ENCODE results near the gene WNT1. TPM values are rescaled to one million over a fixed set of nuclear protein-coding genes. Genes with fewer than 3 reads are reported as not detected.

Gene WNT1
- total and polyA plus RNA-seq, 2 of the 4 experiments (the other 2 are of a cell fraction) = not detected

GRCh38 chr12:48969833-48970701, 8.1 kb upstream of the WNT1 start:
- in situ Hi-C loops (cut with MboI; ENCODE audit: low sequenced_read_pairs) (no loop called here), dilution Hi-C loops (cut with HindIII; ENCODE audit: low sequenced_read_pairs, unreplicated experiment) (no loop called here), intact Hi-C loops (cut with micrococcal nuclease) (no loop called here)
- H2BK20ac ChIP-seq (ENCODE audit: low read depth, low read length) = no peak overlapping the region
- BruUV-seq (replicated peaks) = no TSS peak
- peak overlapping the region; percentile 79 for H2AFZ ChIP-seq (replicated peaks; ENCODE audit: low read length, poor library complexity)
- H4K5ac ChIP-seq (ENCODE audit: low read depth, low read length) = no peak overlapping the region
- H3K14ac ChIP-seq (replicated peaks; ENCODE audit: low read depth, low read length) = no peak overlapping the region
- ChIA-PET POLR2A (ENCODE audit: unreplicated experiment) (no interaction called here), CTCF (interaction anchor here (2.7 kb wide), 1 partner anchor 18 kb away, joined by 7 read pairs; no protein-coding TSS in a partner anchor)
- no peaks in the 10 kb centered on the region for H3K9me3 ChIP-seq (ENCODE audit: control insufficient read depth, insufficient read depth, low read length)
- no peak overlapping the region for H2AK9ac ChIP-seq (replicated peaks; ENCODE audit: low read depth, low read length, poor library complexity)
- 13% methylated on average over 34 of the region's 77 CpGs; no CpG with 5 or more reads in 1 of the 2 experiments for WGBS, 2 experiments (ENCODE audit: extremely low coverage in 2 of 2, insufficient read length in 1 of 2)
- no peak overlapping the region for H2BK15ac ChIP-seq (ENCODE audit: low read depth, low read length)
- no peak overlapping the region for H3K9ac ChIP-seq (ENCODE audit: low read depth, low read length)
- no peak overlapping the region for H4K91ac ChIP-seq (ENCODE audit: insufficient read depth, low read depth, low read length)
- no peaks in the 10 kb centered on the region; the same call in 1 of the 2 replicates for H4K20me1 ChIP-seq (ENCODE audit: insufficient read depth, low read length)
- H2AK5ac ChIP-seq (ENCODE audit: low read depth, low read length) = no peak overlapping the region
- no peak for DNase-seq
- H3K4me1 ChIP-seq (ENCODE audit: control insufficient read depth, insufficient read depth, low read length) = peaks cover 14% of the 10 kb centered on the region
- no peak overlapping the region; the same call in 1 of the 2 replicates for H3K4me2 ChIP-seq (ENCODE audit: low read depth, low read length)
- H2BK120ac ChIP-seq (ENCODE audit: low read depth, low read length) = no peak overlapping the region
- H3K27me3 ChIP-seq (ENCODE audit: control insufficient read depth, insufficient read depth, low read length) = peaks cover 78% of the 10 kb centered on the region
- no peak overlapping the region for H2BK5ac ChIP-seq (ENCODE audit: low read depth, low read length, poor library complexity, severe bottlenecking)
- TF ChIP-seq RFX5 (IDR thresholded peaks at IDR 0.05; ENCODE audit: low read depth, low read length) (no peak), CHD1 (IDR thresholded peaks at IDR 0.05; ENCODE audit: low read depth, low read length) (no peak), RCOR1 (IDR thresholded peaks at IDR 0.05; ENCODE audit: insufficient replicate concordance, low read length) (no peak), USF2 (IDR thresholded peaks at IDR 0.05; ENCODE audit: low read depth, low read length) (no peak), MAZ (IDR thresholded peaks at IDR 0.05; ENCODE audit: borderline replicate concordance, low read depth, low read length) (no peak), RAD21 (IDR thresholded peaks at IDR 0.05; ENCODE audit: low read length) (no peak), FOS (IDR thresholded peaks at IDR 0.05; ENCODE audit: low read depth, low read length) (no peak), MAFK (IDR thresholded peaks at IDR 0.05; ENCODE audit: low read depth, low read length) (no peak), CEBPB (IDR thresholded peaks at IDR 0.05; ENCODE audit: low read depth, low read length) (no peak), ELK1 (IDR thresholded peaks at IDR 0.05; ENCODE audit: borderline replicate concordance, low read depth, low read length) (no peak), CTCF (conservative IDR thresholded peaks at IDR 0.05; ENCODE audit: low read depth, low read length) (no peak), POLR2A (IDR thresholded peaks at IDR 0.05; ENCODE audit: low read depth, low read length) (no peak), NFE2L2 (IDR thresholded peaks at IDR 0.05; ENCODE audit: low read depth, low read length) (no peak), MXI1 (IDR thresholded peaks at IDR 0.05; ENCODE audit: borderline replicate concordance, low read depth, low read length) (no peak)
- H3K18ac ChIP-seq (ENCODE audit: low read depth, low read length) = no peak overlapping the region
- no peak overlapping the region for H3K23ac ChIP-seq (ENCODE audit: low read depth, low read length)
- H3K36me3 ChIP-seq (ENCODE audit: control insufficient read depth, insufficient read depth, low read length) = no peaks in the 10 kb centered on the region
- H4K8ac ChIP-seq (ENCODE audit: low read depth in 2 of 2, low read length in 2 of 2) = no peak overlapping the region
- H3K4me3 ChIP-seq (ENCODE audit: insufficient read depth, low read depth, low read length) = no peak overlapping the region
- no peak for ATAC-seq (ENCODE audit: low read depth)
- H3K9me1 ChIP-seq (ENCODE audit: insufficient read depth, low read length) = 0 out of 2 replicates have a peak, but pooled peaks cover 4% of the 10 kb centered on the region
- H3K56ac ChIP-seq (ENCODE audit: extremely low read depth, insufficient read depth, low read length) = no peak overlapping the region
- H3K79me1 ChIP-seq (ENCODE audit: low read depth in 1 of 2, low read length in 2 of 2) = no peaks in the 10 kb centered on the region
- H3K27ac ChIP-seq (ENCODE audit: insufficient read depth, low read length) = no peak overlapping the region
- no peak overlapping the region for H3K4ac ChIP-seq (ENCODE audit: low read depth, low read length)

Measured in IMR-90 (cell line).